GF-D8 (cell line): ENCODE measurements around the gene OCEL1.
"Not testable (repeated sequence)": the region's sequence is repeated elsewhere in the genome, so short reads cannot be mapped to it uniquely, and the experiment has no call there.

Source experiments
- DNase-seq: peaks from one replicate; lab custom pipeline; 2025; lab: John Stamatoyannopoulos, UW

Gene OCEL1

GRCh38 chr19:17260842-17261325 lies 34.9 kb downstream of the OCEL1 start:
- DNase-seq, result peak; percentile 63

- no peak for DNase-seq
Measured at GRCh38 chr19:17262557-17262956, 36.5 kb downstream of the OCEL1 start.

GRCh38 chr19:17263712-17264640 lies 38.0 kb downstream of the OCEL1 start:
- no peak for DNase-seq

- no peak for DNase-seq
Measured at GRCh38 chr19:17264641-17264979, 38.6 kb downstream of the OCEL1 start, which contains the start of gene USHBP1. USHBP1 (minus strand) TSS chr19:17264745; CDS start chr19:17264299, 446 bp downstream.

- DNase-seq, result no peak
Measured at GRCh38 chr19:17266026-17266425, 40.0 kb downstream of the OCEL1 start.

- no peak for DNase-seq
Measured at GRCh38 chr19:17266589-17266974, 40.6 kb downstream of the OCEL1 start.

- peak; percentile 99 for DNase-seq
Measured at GRCh38 chr19:17266975-17267788, 41.2 kb downstream of the OCEL1 start, which contains the start of gene BABAM1. BABAM1 (plus strand) TSS chr19:17267443; CDS start chr19:17268807, 1,364 bp downstream.

GRCh38 chr19:17268754-17269153 lies 42.7 kb downstream of the OCEL1 start:
- DNase-seq, result no peak

- DNase-seq, result not testable (repeated sequence)
Measured at GRCh38 chr19:17274892-17275291, 48.9 kb downstream of the OCEL1 start.

- no peak for DNase-seq
Measured at GRCh38 chr19:17275441-17276175, 49.6 kb downstream of the OCEL1 start.
